ENCODE measurements around the gene PACS1.

Gene PACS1

GRCh38 chr11:66277471-66278362, 207.6 kb downstream of the PACS1 start, which contains the start of gene CNIH2:
CNIH2 (plus strand) TSS chr11:66278175; CDS start chr11:66278457, 282 bp downstream.
- TF ChIP-seq CTCF (IDR thresholded peaks at IDR 0.05; ENCODE audit: low read depth, low read length, missing control alignments): no peak
- in situ Hi-C loops (cut with HindIII; ENCODE audit: low sequenced_read_pairs): loop anchor here (10.0 kb wide), 1 partner anchor 57 kb away; the partner anchor contains the start of gene RIN1
- DNase-seq (ENCODE audit: low read depth): no peak
- peak within 1 kb of the TSS; percentile 32 for H3K4me3 ChIP-seq (ENCODE audit: low read depth, low read length)

- peak overlapping the region; percentile 15 for H3K4me3 ChIP-seq (ENCODE audit: low read depth, low read length)
- TF ChIP-seq CTCF (IDR thresholded peaks at IDR 0.05; ENCODE audit: low read depth, low read length, missing control alignments): no peak
- no peak for DNase-seq (ENCODE audit: low read depth)
- in situ Hi-C loops (cut with HindIII; ENCODE audit: low sequenced_read_pairs): loop anchor here (10.0 kb wide), 1 partner anchor 56 kb away; the partner anchor contains the start of gene RIN1
These were observed 208.5 kb downstream of the PACS1 start for GRCh38 chr11:66278363-66279091.

GRCh38 chr11:66279092-66279734, 209.1 kb downstream of the PACS1 start:
- no peak overlapping the region for H3K4me3 ChIP-seq (ENCODE audit: low read depth, low read length)
- in situ Hi-C loops (cut with HindIII; ENCODE audit: low sequenced_read_pairs): loop anchor here (10.0 kb wide), 1 partner anchor 56 kb away; the partner anchor contains the start of gene RIN1
- DNase-seq (ENCODE audit: low read depth): no peak
- no peak for TF ChIP-seq CTCF (IDR thresholded peaks at IDR 0.05; ENCODE audit: low read depth, low read length, missing control alignments)

GRCh38 chr11:66280428-66280827, 210.4 kb downstream of the PACS1 start:
- DNase-seq (ENCODE audit: low read depth): no peak
- in situ Hi-C loops (cut with HindIII; ENCODE audit: low sequenced_read_pairs): loop anchor here (5.0 kb wide), 1 partner anchor 63 kb away; no protein-coding TSS in a partner anchor
- peak; percentile 2 for TF ChIP-seq CTCF (IDR thresholded peaks at IDR 0.05; ENCODE audit: low read depth, low read length, missing control alignments)
- no peak overlapping the region for H3K4me3 ChIP-seq (ENCODE audit: low read depth, low read length)

GRCh38 chr11:66281001-66281400, 210.9 kb downstream of the PACS1 start:
- no peak for TF ChIP-seq CTCF (IDR thresholded peaks at IDR 0.05; ENCODE audit: low read depth, low read length, missing control alignments)
- in situ Hi-C loops (cut with HindIII; ENCODE audit: low sequenced_read_pairs): loop anchor here (5.0 kb wide), 1 partner anchor 64 kb away; no protein-coding TSS in a partner anchor
- DNase-seq (ENCODE audit: low read depth): no peak
- H3K4me3 ChIP-seq (ENCODE audit: low read depth, low read length): no peak overlapping the region
